ENCODE data around the gene PDE11A. TPM values are rescaled to one million over a fixed set of nuclear protein-coding genes. Genes with fewer than 3 reads are reported as not detected.

Gene PDE11A
- total and polyA plus RNA-seq, 2 of the 13 experiments (the other 11 are each of a cell fraction or from before 2014, with no cell fraction given), result 1.2 to 1.7 TPM

- no peak for TF ChIP-seq YY1 (IDR thresholded peaks at IDR 0.05; ENCODE audit: insufficient read depth, insufficient replicate concordance, low read depth, low read length)
- no peak for TF ChIP-seq ZNF724P (CRISPR knock-in tag; IDR thresholded peaks at IDR 0.05; ENCODE audit: borderline replicate concordance)
Measured at GRCh38 chr2:177753682-177754491, 318.7 kb downstream of the PDE11A start (continued).

DNA sequence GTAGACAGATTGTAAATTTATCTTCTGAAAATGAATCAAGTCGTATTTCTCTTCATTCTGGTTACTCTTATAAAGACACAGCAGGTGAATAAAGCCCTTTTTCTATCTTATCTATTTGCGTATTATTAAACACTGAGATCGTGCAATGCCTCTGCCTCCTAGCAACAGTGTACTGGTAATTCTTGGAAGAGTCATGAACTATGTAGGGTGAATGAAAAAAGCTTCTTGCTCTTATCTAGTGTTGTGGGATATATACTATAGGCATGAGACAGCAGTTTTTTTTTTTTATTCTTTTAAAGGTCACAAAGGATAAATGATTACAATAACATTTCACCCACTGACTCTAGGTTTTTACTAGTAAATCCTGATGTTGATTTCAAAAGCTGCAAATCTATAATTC is 324.2 kb downstream of the PDE11A start:
- no peaks in the 10 kb centered on the region for H4K20me1 ChIP-seq (ENCODE audit: insufficient read depth, low read length)
- H3K4me1 ChIP-seq (ENCODE audit: insufficient read depth, low read length), result no peaks in the 10 kb centered on the region
- no peak overlapping the region for H3K4me2 ChIP-seq (ENCODE audit: low read depth, low read length)
- no peaks in the 10 kb centered on the region for H3K27me3 ChIP-seq (ENCODE audit: control insufficient read depth in 1 of 2, insufficient read depth in 2 of 2, low read length in 2 of 2)
- H2AFZ ChIP-seq (ENCODE audit: low read length), result no peak overlapping the region
- H3K36me3 ChIP-seq (replicated peaks in 1 of 2; ENCODE audit: control insufficient read depth in 1 of 2, insufficient read depth in 2 of 2, low read length in 2 of 2), result no peaks in the 10 kb centered on the region
- in situ Hi-C loops (cut with HindIII; ENCODE audit: extremely low pct_ligation_motif_present, low pct_unique_long_range_greater_than_20kb), result no loop called here
- intact Hi-C loops (cut with micrococcal nuclease; ENCODE audit: unreplicated experiment), result no loop called here
- WGBS (ENCODE audit: low lambda C conversion rate), result 63% methylated on average over 3 of the region's 3 CpGs
- CTCF ChIA-PET (ENCODE audit: low intra/inter-chr PET ratio, low total read pairs), result no interaction called here
- no peak for TF ChIP-seq PREB (CRISPR knock-in tag; IDR thresholded peaks at IDR 0.05)
- POLR2A ChIA-PET, result no interaction called here
- H3K79me2 ChIP-seq (ENCODE audit: insufficient read depth, low read length), result no peaks in the 10 kb centered on the region
- H3K27ac ChIP-seq (ENCODE audit: extremely low read length, insufficient read depth, low read length), result no peak overlapping the region
- no peak overlapping the region for H3K4me3 ChIP-seq (replicated peaks in 1 of 3; ENCODE audit: insufficient read depth in 1 of 3, low read depth in 2 of 3, low read length in 3 of 3)
- ATAC-seq (no peak), FAIRE-seq (no peak), DNase-seq (ENCODE audit: low spot score) (no peak)
- no TSS peak for BruUV-seq (replicated peaks)
- H3K9ac ChIP-seq (ENCODE audit: insufficient read depth, low read depth, low read length), result no peak overlapping the region
- H3K9me3 ChIP-seq (ENCODE audit: low read length), result no peaks in the 10 kb centered on the region

- WGBS (ENCODE audit: low lambda C conversion rate), result 71% methylated on average over 4 of the region's 4 CpGs
- H3K36me3 ChIP-seq (replicated peaks in 1 of 2; ENCODE audit: control insufficient read depth in 1 of 2, insufficient read depth in 2 of 2, low read length in 2 of 2), result no peaks in the 10 kb centered on the region
- FAIRE-seq (no peak), ATAC-seq (no peak), DNase-seq (ENCODE audit: low spot score) (no peak)
- H4K20me1 ChIP-seq (ENCODE audit: insufficient read depth, low read length), result no peaks in the 10 kb centered on the region
- no peaks in the 10 kb centered on the region for H3K4me1 ChIP-seq (ENCODE audit: insufficient read depth, low read length)
- no peak overlapping the region for H3K4me2 ChIP-seq (ENCODE audit: low read depth, low read length)
- no peak overlapping the region for H2AFZ ChIP-seq (ENCODE audit: low read length)
- H3K27me3 ChIP-seq (ENCODE audit: control insufficient read depth in 1 of 2, insufficient read depth in 2 of 2, low read length in 2 of 2), result peaks cover 0 to 4% of the 10 kb centered on the region in 2 experiments; a peak in 1 of 5 replicates
- no peaks in the 10 kb centered on the region for H3K79me2 ChIP-seq (ENCODE audit: insufficient read depth, low read length)
- no peak overlapping the region for H3K9ac ChIP-seq (ENCODE audit: insufficient read depth, low read depth, low read length)
- H3K4me3 ChIP-seq (replicated peaks in 1 of 3; ENCODE audit: insufficient read depth in 1 of 3, low read depth in 2 of 3, low read length in 3 of 3), result no peak overlapping the region
- no peak overlapping the region for H3K27ac ChIP-seq (ENCODE audit: extremely low read length, insufficient read depth, low read length)
- in situ Hi-C loops (cut with HindIII; ENCODE audit: extremely low pct_ligation_motif_present, low pct_unique_long_range_greater_than_20kb), result no loop called here
- no TSS peak for BruUV-seq (replicated peaks)
- ChIA-PET POLR2A (no interaction called here), CTCF (ENCODE audit: low intra/inter-chr PET ratio, low total read pairs) (no interaction called here)
- intact Hi-C loops (cut with micrococcal nuclease; ENCODE audit: unreplicated experiment), result no loop called here
- no peaks in the 10 kb centered on the region for H3K9me3 ChIP-seq (ENCODE audit: low read length)
- TF ChIP-seq ARID4A (CRISPR knock-in tag; IDR thresholded peaks at IDR 0.05; ENCODE audit: borderline replicate concordance) (no peak), ARNT (IDR thresholded peaks at IDR 0.05) (no peak), DPF2 (CRISPR knock-in tag; IDR thresholded peaks at IDR 0.05; ENCODE audit: borderline replicate concordance, low read depth) (no peak), ZBTB7A (CRISPR knock-in tag; IDR thresholded peaks at IDR 0.05) (no peak), ZNF773 (CRISPR knock-in tag; IDR thresholded peaks at IDR 0.05; ENCODE audit: borderline replicate concordance) (no peak), ISL2 (CRISPR knock-in tag; IDR thresholded peaks at IDR 0.05) (no peak), GATA4 (IDR thresholded peaks at IDR 0.05; ENCODE audit: borderline replicate concordance, low read depth) (no peak)
- TF ChIP-seq, protein P1, sequence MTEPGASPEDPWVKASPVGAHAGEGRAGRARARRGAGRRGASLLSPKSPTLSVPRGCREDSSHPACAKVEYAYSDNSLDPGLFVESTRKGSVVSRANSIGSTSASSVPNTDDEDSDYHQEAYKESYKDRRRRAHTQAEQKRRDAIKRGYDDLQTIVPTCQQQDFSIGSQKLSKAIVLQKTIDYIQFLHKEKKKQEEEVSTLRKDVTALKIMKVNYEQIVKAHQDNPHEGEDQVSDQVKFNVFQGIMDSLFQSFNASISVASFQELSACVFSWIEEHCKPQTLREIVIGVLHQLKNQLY (CRISPR knock-in tag; IDR thresholded peaks at IDR 0.05), result no peak
Measured at GRCh38 chr2:177747384-177747783, 325.2 kb downstream of the PDE11A start.
